HG03280 (cell line): ENCODE measurements around the gene PIK3CD.
A peak's percentile ranks its signal among the peaks of the same experiment; 100 is the strongest.
"Not testable (repeated sequence)": the region's sequence is repeated elsewhere in the genome, so short reads cannot be mapped to it uniquely, and the experiment has no call there.

ENCODE experiments used
- ATAC-seq: cut with Tn5 transposase; IDR thresholded peaks from one replicate; pipeline ENCODE4 v1.9.1; 2021; ENCODE audit warnings: mild to moderate bottlenecking, moderate library complexity; ENCODE audit not compliant: unreplicated experiment

The PIK3CD gene

GRCh38 chr1:9687874-9688582, 36.5 kb downstream of the PIK3CD start:
- no peak for ATAC-seq

GRCh38 chr1:9688599-9688998, 37.1 kb downstream of the PIK3CD start:
- ATAC-seq, result no peak

DNA sequence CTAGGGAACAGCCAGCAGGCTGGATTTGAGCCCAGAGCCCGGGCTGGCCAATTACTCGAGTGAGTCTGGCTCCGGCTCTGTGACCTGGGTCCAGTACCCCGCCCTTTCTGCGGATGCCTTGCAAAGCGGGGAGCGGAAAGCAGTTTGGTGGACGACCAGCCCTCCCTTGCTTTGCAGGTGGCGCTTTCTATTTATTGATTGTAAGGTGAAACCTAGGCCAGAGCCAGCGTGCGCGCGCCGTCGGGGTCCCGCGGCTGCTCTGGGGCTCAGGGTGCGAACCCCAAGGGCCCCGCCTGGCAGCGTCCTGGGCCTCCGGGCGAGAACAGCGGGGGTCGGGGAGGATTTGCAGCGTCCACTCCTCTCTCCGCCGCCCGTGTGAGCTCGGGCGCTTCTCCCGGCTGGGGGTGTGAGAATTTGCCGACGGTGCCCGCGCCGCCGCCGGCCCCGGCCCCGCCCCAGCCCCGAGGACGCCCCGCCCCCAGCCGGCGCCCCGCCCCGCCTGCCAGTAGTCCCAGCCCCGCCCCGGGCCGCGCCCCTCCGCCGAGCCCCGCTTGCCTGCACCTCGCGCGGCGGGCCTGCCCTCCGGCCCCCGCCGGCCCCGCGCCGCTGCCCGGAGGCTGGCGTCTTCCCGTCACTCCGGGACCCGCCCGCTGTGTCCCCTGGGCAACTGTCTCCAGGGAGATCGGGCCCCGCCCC, 37.6 kb downstream of the PIK3CD start:
- peak; percentile 65 for ATAC-seq

GRCh38 chr1:9689971-9690381, 38.4 kb downstream of the PIK3CD start:
- no peak for ATAC-seq

DNA sequence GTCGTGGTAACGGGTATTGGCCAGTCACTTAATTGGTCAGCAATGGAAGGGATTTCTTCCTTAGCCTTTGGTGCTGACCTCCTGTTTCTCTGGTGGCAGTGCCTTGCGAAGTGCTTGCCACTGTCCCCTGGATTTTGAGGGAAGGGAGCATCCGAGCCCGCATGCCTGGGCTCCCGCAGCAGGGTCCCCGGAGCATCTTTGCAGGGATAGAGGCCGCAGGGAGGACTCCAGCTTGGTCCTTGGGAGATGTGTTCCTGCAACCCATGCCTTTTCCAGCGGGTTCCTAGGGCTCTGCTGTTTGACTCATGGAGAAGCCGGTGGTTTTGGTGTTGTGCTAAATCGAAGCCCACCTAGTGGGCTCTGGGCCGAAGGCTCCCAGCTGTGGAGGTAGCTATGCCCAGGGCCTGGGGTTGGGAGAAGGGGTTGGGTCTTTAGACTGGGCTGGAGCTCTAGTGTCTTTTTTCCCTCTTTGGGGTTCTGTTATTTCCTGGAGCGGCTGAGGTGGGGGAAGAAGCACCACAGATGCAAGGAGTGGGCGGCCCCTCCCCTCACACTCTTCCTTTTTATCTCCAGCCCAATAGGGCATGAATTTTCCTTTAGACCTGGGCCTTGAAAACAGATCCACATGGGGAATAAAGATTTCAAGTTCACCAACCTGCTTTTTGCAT, 39.0 kb downstream of the PIK3CD start:
- no peak for ATAC-seq

- ATAC-seq, result no peak
Observed at GRCh38 chr1:9691108-9691445, 39.5 kb downstream of the PIK3CD start.

- ATAC-seq, result no peak
Observed at GRCh38 chr1:9691691-9692090, 40.2 kb downstream of the PIK3CD start.

DNA sequence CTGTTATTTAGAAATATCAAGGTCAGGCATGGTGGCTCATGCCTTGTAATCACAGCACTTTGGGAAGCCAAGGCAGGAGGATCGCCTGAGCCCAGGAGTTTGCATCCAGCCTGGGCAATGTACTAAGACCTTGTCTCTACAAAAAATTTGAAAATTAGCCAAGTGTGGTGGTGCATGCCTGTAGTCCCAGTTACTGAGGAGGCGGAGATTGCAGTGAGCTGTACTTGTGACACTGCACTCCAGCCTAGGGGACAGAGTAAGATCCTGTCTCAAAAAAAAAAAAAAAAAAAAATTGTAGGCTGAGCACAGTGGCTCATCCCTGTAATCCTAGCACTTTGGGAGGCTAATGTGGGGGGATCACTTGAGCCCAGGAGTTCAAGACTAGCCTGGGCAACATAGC, 45.3 kb downstream of the PIK3CD start:
- no peak for ATAC-seq

GRCh38 chr1:9699361-9699760, 47.8 kb downstream of the PIK3CD start:
- no peak for ATAC-seq

DNA sequence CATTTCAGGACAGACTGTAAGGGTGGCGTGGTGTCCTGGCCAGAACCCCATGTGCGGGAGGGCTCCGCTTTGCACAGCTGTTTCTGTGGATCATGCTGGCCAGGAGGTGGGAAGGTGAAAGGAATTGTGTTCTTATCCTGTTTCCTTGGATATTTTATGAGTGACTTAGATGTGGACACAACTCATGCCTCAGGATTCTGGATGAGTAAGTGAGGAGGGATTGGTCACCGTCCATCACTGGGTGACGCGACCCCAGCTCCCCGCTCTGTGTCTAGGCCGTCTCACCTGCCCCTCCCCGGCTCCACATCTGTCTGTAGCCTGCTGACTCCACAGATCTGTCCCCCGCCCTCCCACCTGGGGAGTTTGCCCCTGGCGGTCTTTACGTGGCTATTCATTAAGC, 48.8 kb downstream of the PIK3CD start:
- no peak for ATAC-seq

- no peak for ATAC-seq
Observed at GRCh38 chr1:9701665-9702064, 50.1 kb downstream of the PIK3CD start.

GRCh38 chr1:9703165-9703509, 51.6 kb downstream of the PIK3CD start:
- no peak for ATAC-seq

DNA sequence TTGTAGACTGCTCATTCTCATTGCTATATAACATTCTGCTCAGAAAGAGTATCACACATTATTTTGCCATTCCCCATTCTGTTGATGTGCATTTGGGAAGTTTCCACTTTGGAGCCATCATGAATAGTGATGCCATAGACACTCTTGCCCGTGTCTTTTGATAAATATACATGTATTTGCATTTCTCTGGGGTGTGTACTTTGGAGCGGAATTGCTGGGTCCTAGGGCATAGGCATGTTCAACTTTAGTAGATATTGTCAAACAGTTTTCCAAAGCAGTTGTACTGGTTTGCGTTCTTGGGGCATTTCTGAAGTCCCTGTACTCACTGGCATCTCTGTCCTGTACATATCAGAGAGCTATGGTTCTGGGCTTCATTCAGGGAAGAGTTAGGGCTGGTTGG, 52.1 kb downstream of the PIK3CD start:
- ATAC-seq, result no peak

- ATAC-seq, result no peak
Observed at GRCh38 chr1:9705337-9706093, 54.0 kb downstream of the PIK3CD start.

- no peak for ATAC-seq
Observed at GRCh38 chr1:9706178-9706577, 54.6 kb downstream of the PIK3CD start.

GRCh38 chr1:9710037-9710436, 58.5 kb downstream of the PIK3CD start:
- ATAC-seq, result no peak

DNA sequence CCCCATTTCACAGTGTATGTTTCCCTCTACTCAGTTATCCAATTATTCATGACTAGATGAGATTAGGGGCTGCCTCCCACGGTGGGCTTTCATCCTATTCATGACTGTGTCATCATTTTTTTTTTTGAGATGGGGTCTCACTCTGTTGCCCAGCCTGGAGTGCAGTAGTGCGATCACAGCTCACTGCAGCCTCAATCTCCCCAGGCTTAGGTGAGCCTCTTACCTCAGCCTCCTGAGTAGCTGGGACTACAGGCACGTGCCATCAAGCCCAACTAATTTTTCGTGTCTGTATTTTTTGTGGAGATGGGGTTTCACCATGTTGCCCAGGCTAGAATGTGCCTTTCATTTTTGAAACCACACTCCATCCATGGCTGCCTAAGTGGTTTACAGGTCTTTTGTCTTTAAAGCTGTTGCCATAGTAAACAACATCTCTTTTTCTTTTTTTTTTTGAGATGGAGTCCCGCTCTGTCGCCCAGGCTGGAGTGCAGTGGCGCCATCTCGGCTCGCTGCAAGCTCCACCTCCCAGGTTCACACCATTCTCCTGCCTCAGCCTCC, 60.0 kb downstream of the PIK3CD start:
- no peak for ATAC-seq

- ATAC-seq, result not testable (repeated sequence)
Observed at GRCh38 chr1:9712767-9713166, 61.2 kb downstream of the PIK3CD start.

GRCh38 chr1:9714257-9714718, 62.8 kb downstream of the PIK3CD start:
- no peak for ATAC-seq

DNA sequence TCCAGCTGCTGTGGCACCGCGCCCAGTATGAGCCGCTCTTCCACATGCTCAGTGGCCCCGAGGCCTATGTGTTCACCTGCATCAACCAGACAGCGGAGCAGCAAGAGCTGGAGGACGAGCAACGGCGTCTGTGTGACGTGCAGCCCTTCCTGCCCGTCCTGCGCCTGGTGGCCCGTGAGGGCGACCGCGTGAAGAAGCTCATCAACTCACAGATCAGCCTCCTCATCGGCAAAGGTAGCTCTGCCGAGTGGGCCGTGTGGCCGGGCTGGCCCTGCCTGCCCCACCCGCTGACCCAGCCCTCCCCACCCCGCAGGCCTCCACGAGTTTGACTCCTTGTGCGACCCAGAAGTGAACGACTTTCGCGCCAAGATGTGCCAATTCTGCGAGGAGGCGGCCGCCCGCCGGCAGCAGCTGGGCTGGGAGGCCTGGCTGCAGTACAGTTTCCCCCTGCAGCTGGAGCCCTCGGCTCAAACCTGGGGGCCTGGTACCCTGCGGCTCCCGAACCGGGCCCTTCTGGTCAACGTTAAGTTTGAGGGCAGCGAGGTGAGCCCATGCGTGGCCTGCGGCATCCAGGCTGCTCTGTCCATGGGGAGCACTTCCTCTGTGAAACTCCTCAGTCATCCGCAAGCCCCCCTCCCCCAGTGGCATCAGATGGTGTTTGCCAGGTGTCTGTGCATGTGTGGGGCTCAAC, 64.2 kb downstream of the PIK3CD start:
- no peak for ATAC-seq
